ENCODE measurements around the gene LAMA3.
"Not testable (repeated sequence)": the region's sequence is repeated elsewhere in the genome, so short reads cannot be mapped to it uniquely, and the experiment has no call there.

The LAMA3 gene

DNA sequence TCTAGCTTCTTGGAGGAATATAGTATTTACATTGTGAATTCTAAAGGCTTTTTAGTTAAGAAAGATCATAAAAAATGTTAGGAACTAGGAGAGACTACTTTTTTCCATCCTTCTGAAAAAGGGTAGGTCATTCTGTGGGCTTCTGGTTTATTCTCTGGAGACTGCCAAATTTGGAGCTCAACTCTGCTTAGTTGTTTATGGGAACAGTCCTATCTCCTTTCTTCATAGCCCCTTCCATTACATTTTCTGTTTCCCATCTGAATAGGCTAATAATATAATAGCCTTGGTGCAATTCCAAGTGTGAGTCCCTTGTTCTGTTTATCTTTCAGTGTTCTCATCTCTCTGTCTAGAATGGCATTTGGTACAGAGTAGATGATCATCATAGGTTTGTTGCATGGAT is 15.6 kb downstream of the LAMA3 start:
- H3K9me3 Mint-ChIP-seq: peaks cover 2% of the 10 kb centered on the region
- H3K4me3 Mint-ChIP-seq: no peak overlapping the region
- H3K4me1 Mint-ChIP-seq: peaks cover 2% of the 10 kb centered on the region
- no peak for ATAC-seq (ENCODE audit: low read depth)
- peaks cover 17% of the 10 kb centered on the region for H3K27me3 Mint-ChIP-seq
- no peak for DNase-seq (ENCODE audit: low spot score in 2 of 2)
- H3K27ac Mint-ChIP-seq: no peak overlapping the region
- no peaks in the 10 kb centered on the region for H3K36me3 Mint-ChIP-seq

- peaks cover 2% of the 10 kb centered on the region for H3K9me3 Mint-ChIP-seq
- no peaks in the 10 kb centered on the region for H3K4me1 Mint-ChIP-seq
- DNase-seq (ENCODE audit: low spot score in 2 of 2): no peak
- peaks cover 10% of the 10 kb centered on the region for H3K27me3 Mint-ChIP-seq
- H3K36me3 Mint-ChIP-seq: no peaks in the 10 kb centered on the region
- no peak overlapping the region for H3K27ac Mint-ChIP-seq
- no peak for ATAC-seq (ENCODE audit: low read depth)
- no peak overlapping the region for H3K4me3 Mint-ChIP-seq
Observed at GRCh38 chr18:23706971-23707640, 17.9 kb downstream of the LAMA3 start.

DNA sequence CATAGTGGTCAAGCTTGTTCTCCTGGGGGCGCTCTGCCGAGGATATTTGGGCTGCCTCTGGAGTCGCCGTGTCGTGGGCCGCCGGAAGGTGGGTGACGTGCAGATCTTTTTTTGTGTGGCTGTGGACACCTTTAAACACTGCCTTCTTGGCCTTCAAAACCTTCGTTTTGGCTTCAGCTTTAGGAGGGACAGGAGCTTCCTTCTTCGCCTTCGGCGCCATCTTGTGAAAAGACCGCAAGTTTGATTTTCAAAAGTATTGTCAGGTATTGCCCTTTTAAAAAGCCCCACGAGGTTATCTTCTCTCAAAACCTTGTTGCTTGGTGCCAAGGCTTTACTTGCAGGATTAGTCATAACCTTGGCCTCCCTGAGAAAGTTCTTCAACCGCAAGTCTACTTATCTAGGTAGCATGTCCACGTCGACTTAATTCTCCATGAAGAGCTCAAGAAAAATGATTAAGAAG is 20.8 kb downstream of the LAMA3 start:
- Mint-ChIP-seq H3K36me3 (no peaks in the 10 kb centered on the region), H3K4me1 (no peaks in the 10 kb centered on the region)
- ATAC-seq (ENCODE audit: low read depth): no peak

GRCh38 chr18:23710946-23711345 is 21.7 kb downstream of the LAMA3 start:
- Mint-ChIP-seq H3K27ac (no peak overlapping the region), H3K27me3 (peaks cover 5% of the 10 kb centered on the region), H3K9me3 (peaks cover 2% of the 10 kb centered on the region), H3K4me1 (peaks cover 2% of the 10 kb centered on the region), H3K36me3 (no peaks in the 10 kb centered on the region), H3K4me3 (no peak overlapping the region)
- DNase-seq (ENCODE audit: low spot score in 2 of 2) (no peak), ATAC-seq (ENCODE audit: low read depth) (no peak)

More for the DNA sequence above, 20.8 kb downstream of the LAMA3 start:
- peaks cover 2% of the 10 kb centered on the region for H3K9me3 Mint-ChIP-seq
- no peak overlapping the region for H3K4me3 Mint-ChIP-seq
- H3K27ac Mint-ChIP-seq: no peak overlapping the region
- peaks cover 5% of the 10 kb centered on the region for H3K27me3 Mint-ChIP-seq
- no peak for DNase-seq (ENCODE audit: low spot score in 2 of 2)

DNA sequence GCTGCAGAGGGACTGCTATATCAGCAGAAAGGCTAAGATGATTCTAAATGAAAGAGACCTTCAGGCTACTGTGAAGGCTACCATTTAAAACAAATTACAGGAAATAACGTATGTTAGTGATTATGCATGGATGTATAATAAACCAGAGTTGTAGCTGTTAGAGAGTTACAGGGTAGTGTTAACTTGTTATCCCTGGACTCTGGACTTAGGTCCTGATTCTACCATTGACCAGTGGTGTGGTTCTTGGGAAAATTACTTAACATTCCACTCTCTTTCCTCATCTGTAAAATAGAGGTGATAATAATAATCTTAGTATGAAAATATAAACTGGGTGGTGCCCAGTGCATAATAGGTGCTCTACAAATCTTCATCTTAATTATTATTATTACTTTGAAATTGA is 22.2 kb downstream of the LAMA3 start:
- H3K27ac Mint-ChIP-seq: no peak overlapping the region
- H3K4me1 Mint-ChIP-seq: peaks cover 2% of the 10 kb centered on the region
- H3K4me3 Mint-ChIP-seq: no peak overlapping the region
- DNase-seq (ENCODE audit: low spot score in 2 of 2) (no peak), ATAC-seq (ENCODE audit: low read depth) (no peak)
- H3K9me3 Mint-ChIP-seq: peaks cover 2% of the 10 kb centered on the region
- H3K36me3 Mint-ChIP-seq: no peaks in the 10 kb centered on the region
- peaks cover 5% of the 10 kb centered on the region for H3K27me3 Mint-ChIP-seq

DNA sequence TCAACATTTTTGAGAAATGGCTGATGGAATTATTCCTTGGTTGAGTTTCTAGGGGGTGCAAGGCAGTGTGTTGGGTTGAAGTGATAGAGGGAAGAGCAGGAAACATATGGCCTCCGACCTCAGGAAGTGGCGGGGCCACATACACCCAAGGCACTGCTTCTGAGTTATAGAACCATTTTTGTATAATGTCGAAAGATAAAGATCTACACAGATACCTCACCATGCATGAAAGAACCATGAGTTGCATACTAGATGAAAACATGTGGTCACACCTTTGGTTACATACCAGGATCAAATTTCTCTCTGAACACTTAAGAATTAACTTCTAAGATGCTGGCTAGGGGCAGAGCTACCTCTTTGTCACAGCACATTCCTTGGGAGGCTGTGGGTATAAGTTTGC is 23.2 kb downstream of the LAMA3 start:
- ATAC-seq (ENCODE audit: low read depth): no peak
- H3K9me3 Mint-ChIP-seq: peaks cover 2% of the 10 kb centered on the region
- peaks cover 2% of the 10 kb centered on the region for H3K4me1 Mint-ChIP-seq
- no peaks in the 10 kb centered on the region for H3K36me3 Mint-ChIP-seq
- no peak overlapping the region for H3K4me3 Mint-ChIP-seq
- DNase-seq (ENCODE audit: low spot score in 2 of 2): no peak
- H3K27me3 Mint-ChIP-seq: peaks cover 5% of the 10 kb centered on the region
- H3K27ac Mint-ChIP-seq: no peak overlapping the region

DNA sequence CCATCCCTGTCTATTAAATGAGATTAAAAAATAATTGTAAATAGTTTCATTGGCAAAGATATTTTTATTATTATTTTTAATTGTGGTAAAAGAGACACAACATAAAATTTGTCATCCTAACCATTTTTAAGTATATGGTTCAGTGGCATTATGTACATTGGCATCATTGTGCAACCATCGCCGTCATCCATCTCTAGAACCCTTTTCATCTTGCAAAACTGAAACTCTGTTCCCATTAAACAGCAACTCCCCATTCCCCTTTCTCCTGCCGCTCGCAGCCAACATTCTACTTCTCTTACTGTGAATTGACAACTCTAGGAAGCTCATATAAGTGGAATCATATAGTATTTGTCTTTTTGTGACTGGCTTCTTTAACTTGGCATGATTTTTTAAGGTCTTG is 25.3 kb downstream of the LAMA3 start:
- H3K4me3 Mint-ChIP-seq: no peak overlapping the region
- H3K27ac Mint-ChIP-seq: no peak overlapping the region
- no peaks in the 10 kb centered on the region for H3K36me3 Mint-ChIP-seq
- H3K9me3 Mint-ChIP-seq: peaks cover 2% of the 10 kb centered on the region
- DNase-seq (ENCODE audit: low spot score in 2 of 2) (no peak), ATAC-seq (ENCODE audit: low read depth) (no peak)
- peaks cover 7% of the 10 kb centered on the region for H3K27me3 Mint-ChIP-seq
- peaks cover 2% of the 10 kb centered on the region for H3K4me1 Mint-ChIP-seq

- not testable (repeated sequence) for H3K27ac Mint-ChIP-seq; H3K9me3 Mint-ChIP-seq; DNase-seq (ENCODE audit: low spot score in 2 of 2); ATAC-seq (ENCODE audit: low read depth); H3K27me3 Mint-ChIP-seq; H3K4me1 Mint-ChIP-seq; H3K4me3 Mint-ChIP-seq; H3K36me3 Mint-ChIP-seq
Observed at GRCh38 chr18:23716079-23716478, 26.8 kb downstream of the LAMA3 start.

DNA sequence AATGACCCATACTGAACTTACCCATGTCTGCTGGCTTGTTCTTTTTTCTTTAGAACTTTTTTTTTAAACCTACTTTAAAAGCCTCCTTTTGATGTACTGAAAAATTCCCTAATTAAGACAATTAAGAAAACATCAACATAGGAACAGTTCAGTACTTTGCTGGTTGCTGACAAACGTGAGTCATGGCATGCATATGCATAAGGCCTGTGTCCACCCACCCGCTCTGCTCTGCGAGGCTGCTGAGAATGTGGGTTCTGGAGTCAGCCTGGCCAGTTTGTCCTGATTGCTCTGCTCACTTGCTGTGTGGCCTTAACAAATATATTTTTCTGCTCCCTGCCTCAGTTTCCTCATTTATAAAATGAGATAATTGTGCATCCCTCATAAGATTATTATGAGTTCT is 27.3 kb downstream of the LAMA3 start:
- Mint-ChIP-seq H3K4me1 (peaks cover 2% of the 10 kb centered on the region), H3K4me3 (no peak overlapping the region), H3K27ac (no peak overlapping the region), H3K36me3 (no peaks in the 10 kb centered on the region), H3K9me3 (no peaks in the 10 kb centered on the region), H3K27me3 (peaks cover 5% of the 10 kb centered on the region)
- ATAC-seq (ENCODE audit: low read depth) (no peak), DNase-seq (ENCODE audit: low spot score in 2 of 2) (no peak)

DNA sequence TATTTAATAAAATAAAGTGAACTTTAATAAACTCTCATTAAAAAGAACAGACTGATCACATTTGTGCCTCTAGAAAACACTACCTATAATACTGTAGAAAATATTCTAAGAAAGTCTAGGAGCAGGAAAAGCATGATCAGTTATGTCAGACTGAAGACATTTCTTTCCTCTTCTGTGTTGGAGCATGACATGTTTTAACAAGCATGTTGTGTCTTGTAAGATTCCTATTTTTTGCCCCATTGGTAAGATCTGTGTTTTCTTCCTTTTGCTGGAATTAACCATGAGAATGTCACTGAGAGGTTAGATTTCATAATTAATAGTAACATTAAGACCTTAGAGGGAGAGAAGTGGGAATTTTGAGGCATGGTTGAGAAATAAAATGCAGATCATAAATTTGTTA is 27.7 kb downstream of the LAMA3 start:
- Mint-ChIP-seq H3K4me3 (no peak overlapping the region), H3K27me3 (peaks cover 9% of the 10 kb centered on the region), H3K27ac (no peak overlapping the region), H3K36me3 (no peaks in the 10 kb centered on the region), H3K9me3 (no peaks in the 10 kb centered on the region), H3K4me1 (peaks cover 2% of the 10 kb centered on the region)
- DNase-seq (ENCODE audit: low spot score in 2 of 2) (no peak), ATAC-seq (ENCODE audit: low read depth) (no peak)

GRCh38 chr18:23718243-23718720 is 29.0 kb downstream of the LAMA3 start:
- no peaks in the 10 kb centered on the region for H3K36me3 Mint-ChIP-seq
- peaks cover 2% of the 10 kb centered on the region for H3K4me1 Mint-ChIP-seq
- H3K27me3 Mint-ChIP-seq: peaks cover 10% of the 10 kb centered on the region
- ATAC-seq (ENCODE audit: low read depth): no peak
- H3K4me3 Mint-ChIP-seq: no peak overlapping the region
- no peaks in the 10 kb centered on the region for H3K9me3 Mint-ChIP-seq
- no peak overlapping the region for H3K27ac Mint-ChIP-seq
- no peak for DNase-seq (ENCODE audit: low spot score in 2 of 2)

GRCh38 chr18:23718731-23719130 is 29.5 kb downstream of the LAMA3 start:
- Mint-ChIP-seq H3K9me3 (no peaks in the 10 kb centered on the region), H3K27ac (no peak overlapping the region), H3K36me3 (no peaks in the 10 kb centered on the region), H3K4me3 (no peak overlapping the region), H3K4me1 (peaks cover 2% of the 10 kb centered on the region), H3K27me3 (peaks cover 11% of the 10 kb centered on the region)
- DNase-seq (ENCODE audit: low spot score in 2 of 2) (no peak), ATAC-seq (ENCODE audit: low read depth) (no peak)

DNA sequence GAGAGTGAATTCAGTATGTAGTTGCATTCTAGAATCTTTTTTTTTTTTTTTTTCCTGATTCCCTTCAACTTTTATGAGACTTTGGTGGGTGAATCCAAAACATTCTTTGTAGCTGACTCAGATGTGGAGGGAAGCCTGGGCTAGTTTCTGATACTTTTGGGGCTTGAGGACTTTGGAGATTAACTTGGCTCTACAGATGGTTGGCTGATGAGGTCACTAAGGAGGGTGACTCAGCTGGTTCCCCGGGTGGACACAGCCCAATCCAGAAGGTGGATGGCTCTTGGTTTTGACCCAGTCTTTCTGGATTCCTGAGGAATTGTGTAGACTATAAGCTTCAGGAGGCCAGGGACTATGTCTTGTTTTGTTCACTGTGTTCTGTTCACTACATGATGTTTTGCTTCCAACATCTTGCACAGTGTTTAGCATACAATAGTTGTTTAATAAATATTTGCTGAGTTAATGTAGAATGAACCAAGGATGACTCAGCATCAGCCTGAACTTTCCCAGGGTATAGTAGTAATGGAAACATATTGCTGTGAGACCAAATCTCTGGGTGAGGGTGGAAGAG is 30.5 kb downstream of the LAMA3 start:
- DNase-seq (ENCODE audit: low spot score in 2 of 2) (no peak), ATAC-seq (ENCODE audit: low read depth) (no peak)
- peaks cover 2% of the 10 kb centered on the region for H3K4me1 Mint-ChIP-seq
- no peaks in the 10 kb centered on the region for H3K9me3 Mint-ChIP-seq
- no peaks in the 10 kb centered on the region for H3K36me3 Mint-ChIP-seq
- H3K27ac Mint-ChIP-seq: no peak overlapping the region
- peaks cover 12% of the 10 kb centered on the region for H3K27me3 Mint-ChIP-seq
- H3K4me3 Mint-ChIP-seq: no peak overlapping the region

- H3K4me1 Mint-ChIP-seq: no peaks in the 10 kb centered on the region
- H3K9me3 Mint-ChIP-seq: no peaks in the 10 kb centered on the region
- H3K36me3 Mint-ChIP-seq: no peaks in the 10 kb centered on the region
- ATAC-seq (ENCODE audit: low read depth) (no peak), DNase-seq (ENCODE audit: low spot score in 2 of 2) (no peak)
- H3K4me3 Mint-ChIP-seq: no peak overlapping the region
- peaks cover 15% of the 10 kb centered on the region for H3K27me3 Mint-ChIP-seq
- H3K27ac Mint-ChIP-seq: no peak overlapping the region
Observed at GRCh38 chr18:23721696-23722480, 32.6 kb downstream of the LAMA3 start.
